ENCODE data around the gene DOCK11. TPM values are rescaled to one million over a fixed set of nuclear protein-coding genes. Genes with fewer than 3 reads are reported as not detected.

The DOCK11 gene
- total RNA-seq, 1 experiment from 2014 or later: 2.1 TPM

DNA sequence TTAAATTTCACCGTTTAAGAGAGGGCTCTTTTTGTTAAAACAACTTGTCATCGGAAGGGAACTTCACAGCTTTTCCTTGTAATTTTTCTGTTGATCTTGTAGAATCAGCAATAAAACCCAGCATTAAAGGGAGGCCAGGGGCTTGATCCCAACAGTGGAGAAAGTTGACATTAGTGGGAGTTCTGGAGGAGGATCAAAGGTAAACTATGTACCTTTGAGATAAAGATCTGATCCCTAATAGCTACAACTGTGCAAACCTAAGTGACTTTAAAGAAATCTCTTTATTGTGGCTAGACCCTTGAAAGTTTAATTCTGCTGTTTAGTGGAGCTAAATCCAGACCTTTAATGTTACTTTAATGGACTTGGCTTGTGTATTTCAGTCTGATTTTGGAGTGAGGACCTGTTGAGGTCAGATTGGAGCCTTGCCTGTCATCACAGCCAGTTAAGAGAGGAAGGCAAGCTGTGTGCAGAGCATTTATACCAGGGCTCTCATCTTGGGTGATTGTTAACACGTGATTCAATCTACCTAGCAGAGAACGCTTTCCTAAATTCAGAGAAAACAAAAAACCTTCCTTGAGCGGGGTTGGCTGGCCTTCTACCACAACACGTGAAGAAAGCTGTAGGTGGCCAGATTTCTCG is 1.7 kb downstream of the DOCK11 start:
- ChIA-PET POLR2A (ENCODE audit: low non-redundant PET) (no interaction called here), CTCF (no interaction called here)
- Histone ChIP-seq H3K4me3 (ENCODE audit: low read depth, low read length, poor library complexity, severe bottlenecking) (no peak overlapping the region), H3K27me3 (replicated peaks; ENCODE audit: insufficient read depth, low read depth, low read length, poor library complexity) (peaks cover 12% of the 10 kb centered on the region), H3K36me3 (ENCODE audit: insufficient read depth, low read length, poor library complexity, severe bottlenecking) (no peaks in the 10 kb centered on the region), H3K27ac (ENCODE audit: low read depth, low read length, poor library complexity, severe bottlenecking) (no peak overlapping the region), H3K4me1 (ENCODE audit: insufficient read depth, low read length, poor library complexity, severe bottlenecking) (no peaks in the 10 kb centered on the region), H3K9me3 (ENCODE audit: low read depth, low read length, poor library complexity, severe bottlenecking) (no peaks in the 10 kb centered on the region)
- no peak for DNase-seq (ENCODE audit: low spot score)
- intact Hi-C loops (cut with micrococcal nuclease; ENCODE audit: unreplicated experiment): no loop called here
- no TSS peak for BruUV-seq (replicated peaks)
- TF ChIP-seq EZH2 (IDR thresholded peaks at IDR 0.05; ENCODE audit: borderline replicate concordance, low read depth, low read length, poor library complexity, severe bottlenecking) (no peak), CTCF (conservative IDR thresholded peaks at IDR 0.05; ENCODE audit: low read depth, low read length) (no peak)

DNA sequence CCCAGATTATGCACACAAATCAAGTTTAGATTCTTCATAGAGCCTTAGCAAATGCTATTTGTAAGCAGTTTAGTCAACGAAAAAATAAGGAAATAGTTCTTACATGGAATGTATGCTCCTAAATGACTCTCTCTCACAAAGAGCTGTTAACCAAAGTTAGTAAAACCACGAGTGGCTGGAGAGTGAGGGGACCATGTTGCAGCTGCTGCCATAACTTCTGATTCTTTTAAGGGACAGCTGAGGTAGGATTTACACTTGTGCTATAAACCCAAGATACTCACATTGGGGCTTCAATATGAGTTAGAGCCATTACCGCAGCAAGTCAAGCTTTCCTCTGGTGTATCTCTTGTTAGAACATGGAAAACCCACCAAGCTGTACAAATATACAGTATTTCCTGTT is 2.7 kb downstream of the DOCK11 start:
- H3K27ac ChIP-seq (ENCODE audit: low read depth, low read length, poor library complexity, severe bottlenecking): no peak overlapping the region
- H3K36me3 ChIP-seq (ENCODE audit: insufficient read depth, low read length, poor library complexity, severe bottlenecking): no peaks in the 10 kb centered on the region
- no peaks in the 10 kb centered on the region for H3K4me1 ChIP-seq (ENCODE audit: insufficient read depth, low read length, poor library complexity, severe bottlenecking)
- no peak overlapping the region for H3K4me3 ChIP-seq (ENCODE audit: low read depth, low read length, poor library complexity, severe bottlenecking)
- H3K27me3 ChIP-seq (replicated peaks; ENCODE audit: insufficient read depth, low read depth, low read length, poor library complexity): peaks cover 12% of the 10 kb centered on the region
- DNase-seq (ENCODE audit: low spot score): no peak
- H3K9me3 ChIP-seq (ENCODE audit: low read depth, low read length, poor library complexity, severe bottlenecking): no peaks in the 10 kb centered on the region
- TF ChIP-seq CTCF (conservative IDR thresholded peaks at IDR 0.05; ENCODE audit: low read depth, low read length) (no peak), EZH2 (IDR thresholded peaks at IDR 0.05; ENCODE audit: borderline replicate concordance, low read depth, low read length, poor library complexity, severe bottlenecking) (no peak)
- no TSS peak for BruUV-seq (replicated peaks)
- ChIA-PET POLR2A (ENCODE audit: low non-redundant PET) (no interaction called here), CTCF (no interaction called here)
- intact Hi-C loops (cut with micrococcal nuclease; ENCODE audit: unreplicated experiment): no loop called here

- no peaks in the 10 kb centered on the region for H3K9me3 ChIP-seq (ENCODE audit: low read depth, low read length, poor library complexity, severe bottlenecking)
- no peaks in the 10 kb centered on the region for H3K36me3 ChIP-seq (ENCODE audit: insufficient read depth, low read length, poor library complexity, severe bottlenecking)
- peaks cover 12% of the 10 kb centered on the region for H3K27me3 ChIP-seq (replicated peaks; ENCODE audit: insufficient read depth, low read depth, low read length, poor library complexity)
- no peak overlapping the region for H3K27ac ChIP-seq (ENCODE audit: low read depth, low read length, poor library complexity, severe bottlenecking)
- TF ChIP-seq CTCF (conservative IDR thresholded peaks at IDR 0.05; ENCODE audit: low read depth, low read length) (no peak), EZH2 (IDR thresholded peaks at IDR 0.05; ENCODE audit: borderline replicate concordance, low read depth, low read length, poor library complexity, severe bottlenecking) (no peak)
- ChIA-PET CTCF (no interaction called here), POLR2A (ENCODE audit: low non-redundant PET) (no interaction called here)
- no peak overlapping the region for H3K4me3 ChIP-seq (ENCODE audit: low read depth, low read length, poor library complexity, severe bottlenecking)
- no TSS peak for BruUV-seq (replicated peaks)
- intact Hi-C loops (cut with micrococcal nuclease; ENCODE audit: unreplicated experiment): no loop called here
- H3K4me1 ChIP-seq (ENCODE audit: insufficient read depth, low read length, poor library complexity, severe bottlenecking): no peaks in the 10 kb centered on the region
- DNase-seq (ENCODE audit: low spot score): no peak
These were observed 3.1 kb downstream of the DOCK11 start for GRCh38 chrX:118498755-118499154.
